ENCODE measurements around the gene PC. TPM values are rescaled to one million over a fixed set of nuclear protein-coding genes. Genes with fewer than 3 reads are reported as not detected.
"Not testable (repeated sequence)": the region's sequence is repeated elsewhere in the genome, so short reads cannot be mapped to it uniquely, and the experiment has no call there.

PC gene
- total RNA-seq, 2 donors from 2014 or later = 21.2 to 39.1 TPM

DNA sequence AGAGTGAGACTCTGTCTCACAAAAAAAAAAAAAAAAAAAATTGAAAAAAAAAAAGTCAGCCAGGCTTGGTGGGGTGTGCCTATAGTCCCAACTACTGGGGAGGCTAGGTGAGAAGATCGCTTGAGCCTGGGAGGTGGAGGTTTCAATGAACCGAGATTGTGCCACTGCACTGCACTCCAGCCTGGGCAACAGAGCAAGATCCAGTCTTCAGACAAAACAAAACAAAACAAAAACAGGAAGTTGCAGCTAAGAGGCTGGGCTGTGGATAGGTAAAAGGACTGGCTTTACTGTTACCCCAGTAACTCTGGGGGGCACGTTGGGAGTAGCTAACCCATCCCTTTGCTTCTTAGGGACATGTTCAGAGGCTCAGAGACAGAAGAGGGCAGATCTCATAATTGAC lies 6.3 kb upstream of the PC start:
- intact Hi-C loops (cut with DNase I) = no loop called here
- no peak for ATAC-seq
- no peak for DNase-seq

- intact Hi-C loops (cut with DNase I) = no loop called here
- DNase-seq (no peak), ATAC-seq (no peak)
Measured at GRCh38 chr11:66962801-66963200, 4.6 kb upstream of the PC start.

GRCh38 chr11:66962247-66962646 lies 4.1 kb upstream of the PC start:
- intact Hi-C loops (cut with DNase I) = no loop called here
- no peak for DNase-seq
- no peak for ATAC-seq

GRCh38 chr11:66961691-66962213 lies 3.6 kb upstream of the PC start:
- DNase-seq; intact Hi-C loops (cut with DNase I); ATAC-seq: not testable (repeated sequence)

- intact Hi-C loops (cut with DNase I) = no loop called here
- no peak for ATAC-seq
- no peak for DNase-seq
Measured at GRCh38 chr11:66958956-66959274, 732 bp upstream of the PC start.

- intact Hi-C loops (cut with DNase I) = no loop called here
- ATAC-seq = peak; percentile 65 to 67
- no peak for DNase-seq
Measured at GRCh38 chr11:66957971-66958231, 282 bp downstream of the PC start.

DNA sequence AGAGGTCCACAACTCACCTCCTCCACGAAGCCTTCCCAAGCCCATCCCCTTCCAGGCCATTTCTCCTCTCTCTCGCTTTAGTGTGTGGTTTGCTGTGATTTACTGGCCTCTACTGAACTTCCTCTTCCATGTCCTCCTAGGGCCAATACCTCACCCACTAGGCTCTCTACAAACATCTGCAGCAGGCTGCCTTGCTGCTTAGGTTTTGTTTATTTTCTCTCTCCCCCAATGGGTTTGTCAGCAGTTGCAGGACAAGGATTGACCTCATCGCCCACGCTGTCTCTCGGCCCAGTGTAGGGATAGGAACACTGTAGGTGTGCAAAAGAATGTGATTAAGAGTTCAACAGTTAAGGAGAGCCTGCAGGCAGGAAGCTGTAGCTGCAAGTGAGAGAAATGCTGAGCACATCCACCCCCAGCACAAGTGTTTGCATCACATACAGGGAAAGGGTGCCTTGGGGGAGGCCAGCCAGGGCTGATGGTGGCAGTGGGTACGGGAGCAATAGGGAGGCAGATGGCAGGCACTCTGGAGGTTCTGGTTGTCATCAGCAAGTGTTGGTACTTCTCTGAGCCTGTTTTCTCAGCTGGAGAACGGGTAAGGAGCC lies 1.4 kb downstream of the PC start:
- no peak for ATAC-seq
- DNase-seq = no peak
- intact Hi-C loops (cut with DNase I) = no loop called here

- DNase-seq = no peak
- intact Hi-C loops (cut with DNase I) = no loop called here
- ATAC-seq = no peak
Measured at GRCh38 chr11:66953081-66953833, 4.9 kb downstream of the PC start.

GRCh38 chr11:66951927-66952337 lies 6.3 kb downstream of the PC start:
- DNase-seq (no peak), ATAC-seq (no peak)
- intact Hi-C loops (cut with DNase I) = no loop called here

DNA sequence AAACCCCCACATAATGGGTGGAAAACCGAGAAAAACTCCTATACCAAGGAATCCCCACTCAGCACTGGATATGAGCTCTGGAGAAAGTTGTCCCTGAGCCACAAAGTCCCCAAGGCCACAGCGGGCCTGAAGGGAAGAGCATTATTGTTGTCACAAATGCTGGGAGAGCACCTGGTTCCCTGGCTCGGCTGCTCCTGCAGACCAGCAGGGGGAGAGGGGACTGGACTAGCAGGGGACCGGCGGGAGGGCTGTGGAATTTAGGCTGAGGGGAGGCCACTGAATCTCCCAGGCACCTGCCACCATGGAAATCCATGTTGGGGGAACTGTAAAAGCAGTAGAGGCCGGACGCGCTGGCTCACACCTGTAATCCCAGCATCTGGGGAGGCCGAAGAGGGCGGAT lies 7.0 kb downstream of the PC start:
- intact Hi-C loops (cut with DNase I) = no loop called here
- ATAC-seq (no peak), DNase-seq (no peak)

- ATAC-seq (peak in 1 of 2 donors; percentile 53), DNase-seq (no peak)
- intact Hi-C loops (cut with DNase I) = no loop called here
Measured at GRCh38 chr11:66950112-66950535, 8.1 kb downstream of the PC start.

DNA sequence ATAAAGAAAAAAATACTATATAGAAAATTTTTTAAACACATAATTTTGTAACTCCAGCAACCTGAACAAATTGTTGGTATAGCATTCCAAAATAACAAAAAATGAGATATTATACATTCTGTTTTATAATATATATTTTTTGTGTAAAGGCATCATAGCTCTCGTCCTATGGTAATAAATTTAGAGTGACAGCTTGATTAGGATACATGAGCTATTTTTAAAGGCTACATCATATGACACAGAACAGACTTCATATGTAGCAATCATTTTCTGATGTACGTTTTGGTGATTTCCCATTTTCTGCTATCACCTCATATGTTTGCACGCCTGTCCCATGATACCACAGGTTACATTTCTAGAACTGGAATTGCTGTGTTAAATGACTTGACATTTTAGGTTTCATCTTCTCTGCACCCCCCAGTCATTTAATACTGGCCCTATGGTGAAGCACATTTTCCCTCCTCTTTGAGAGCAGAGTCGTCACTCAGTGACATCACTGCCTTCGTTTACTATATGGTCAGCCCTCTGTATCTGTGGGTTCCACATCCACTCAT lies 19.5 kb downstream of the PC start:
- DNase-seq (no peak), ATAC-seq (no peak)
- intact Hi-C loops (cut with DNase I) = no loop called here

GRCh38 chr11:66937193-66937733 lies 20.9 kb downstream of the PC start:
- intact Hi-C loops (cut with DNase I) = no loop called here
- no peak for ATAC-seq
- DNase-seq = no peak

- no peak for ATAC-seq
- DNase-seq = no peak
- intact Hi-C loops (cut with DNase I) = no loop called here
Measured at GRCh38 chr11:66936311-66936711, 21.9 kb downstream of the PC start.

DNA sequence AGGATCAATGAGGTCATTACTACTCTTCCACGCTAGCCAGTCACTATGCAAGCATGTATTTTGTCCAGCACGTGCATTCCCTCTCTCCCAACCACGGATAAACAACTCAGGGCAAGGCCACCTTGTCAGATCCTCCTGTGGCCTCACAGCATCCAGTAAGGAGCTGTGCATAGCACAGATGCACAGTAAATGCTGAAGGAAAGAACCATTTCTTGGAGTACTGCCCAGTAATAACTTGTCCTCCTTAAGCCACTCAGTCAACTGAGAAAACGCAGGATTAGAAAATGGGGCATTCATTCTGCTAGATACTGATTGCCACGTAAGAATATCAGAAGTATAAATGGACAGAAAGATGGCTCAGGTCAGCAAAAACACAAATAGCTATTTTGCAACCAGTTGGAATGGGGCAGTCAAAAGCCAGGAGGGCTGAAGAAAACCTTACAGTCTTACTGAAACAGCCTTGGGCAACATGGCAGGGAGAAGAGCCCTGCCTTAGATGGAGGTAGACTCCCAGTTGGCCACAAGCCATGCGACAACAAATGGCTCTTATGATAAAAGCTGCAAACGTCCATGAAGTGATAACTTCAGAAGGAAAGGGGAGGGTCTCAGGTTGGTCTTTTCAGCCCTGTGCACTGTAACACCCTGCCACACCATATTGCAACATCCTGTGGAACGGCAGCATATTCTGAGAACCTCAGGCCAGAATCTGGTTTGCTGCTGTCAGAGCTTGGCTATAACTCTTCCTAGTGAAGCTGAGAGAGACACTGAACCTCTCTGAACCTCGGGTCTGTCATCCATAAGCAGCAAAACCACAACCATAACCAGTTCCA lies 23.0 kb downstream of the PC start:
- intact Hi-C loops (cut with DNase I) = no loop called here
- DNase-seq = no peak

GRCh38 chr11:66933531-66933930 lies 24.7 kb downstream of the PC start:
- DNase-seq (no peak), ATAC-seq (no peak)
- intact Hi-C loops (cut with DNase I) = no loop called here

More for the DNA sequence above, 23.0 kb downstream of the PC start:
- no peak for ATAC-seq

GRCh38 chr11:66932543-66932942 lies 25.6 kb downstream of the PC start:
- intact Hi-C loops (cut with DNase I) = no loop called here
- ATAC-seq (no peak), DNase-seq (no peak)

DNA sequence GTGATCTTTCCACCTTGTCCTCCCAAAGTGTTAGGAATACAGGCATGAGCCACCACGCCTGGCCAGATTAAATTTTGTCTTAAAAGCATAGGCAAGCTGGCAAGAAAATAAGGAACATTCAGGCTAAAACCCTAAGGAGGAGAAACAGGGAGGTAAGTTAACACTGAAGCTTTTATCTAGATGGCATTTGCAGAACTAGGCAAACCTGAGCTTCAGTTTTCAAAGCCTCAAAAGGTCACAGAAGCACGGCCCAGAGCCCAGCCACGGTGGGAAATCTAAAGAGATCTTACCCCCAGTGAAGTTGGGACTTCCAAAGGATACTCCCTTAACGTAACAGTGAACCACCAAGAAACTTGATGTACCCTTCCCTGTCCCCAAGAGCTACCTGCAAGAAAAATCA lies 28.4 kb downstream of the PC start:
- DNase-seq (no peak), ATAC-seq (no peak)
- intact Hi-C loops (cut with DNase I) = no loop called here

GRCh38 chr11:66924272-66924671 lies 33.9 kb downstream of the PC start:
- DNase-seq (no peak), ATAC-seq (no peak)
- intact Hi-C loops (cut with DNase I) = no loop called here

DNA sequence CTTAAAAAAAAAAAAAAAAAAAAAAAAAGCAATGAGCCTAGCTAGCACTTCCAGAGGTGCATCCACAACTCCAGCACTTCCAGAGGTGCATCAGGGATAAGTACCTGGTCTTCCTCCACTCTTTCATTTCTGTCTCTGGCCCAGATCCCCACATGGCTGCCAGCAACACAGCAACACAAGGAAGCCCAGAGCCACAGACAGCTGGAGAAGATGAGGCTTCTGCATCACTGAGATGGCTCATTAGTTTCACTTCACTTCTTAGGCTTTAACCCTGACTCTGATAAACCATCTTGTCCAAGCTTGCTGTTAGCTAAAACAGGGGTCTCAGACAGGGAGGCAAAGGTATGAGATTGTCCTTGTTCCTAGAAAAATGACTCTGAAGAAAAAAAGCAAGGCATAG lies 35.6 kb downstream of the PC start:
- no peak for DNase-seq
- intact Hi-C loops (cut with DNase I) = no loop called here
- no peak for ATAC-seq
